ENCODE results near the gene TMC2. TPM values are rescaled to one million over a fixed set of nuclear protein-coding genes. Genes with fewer than 3 reads are reported as not detected.

The TMC2 gene
- total RNA-seq, 1 donor from 2014 or later, result not detected

- Histone ChIP-seq H3K27me3 (ENCODE audit: control insufficient read depth, insufficient read depth, low read length) (no peaks in the 10 kb centered on the region), H3K36me3 (ENCODE audit: control insufficient read depth, insufficient read depth, low read length) (no peaks in the 10 kb centered on the region), H3K4me3 (ENCODE audit: low read depth, low read length) (no peak overlapping the region)
- DNase-seq (ENCODE audit: low read depth), result peak; percentile 49
- TF ChIP-seq, protein P1, sequence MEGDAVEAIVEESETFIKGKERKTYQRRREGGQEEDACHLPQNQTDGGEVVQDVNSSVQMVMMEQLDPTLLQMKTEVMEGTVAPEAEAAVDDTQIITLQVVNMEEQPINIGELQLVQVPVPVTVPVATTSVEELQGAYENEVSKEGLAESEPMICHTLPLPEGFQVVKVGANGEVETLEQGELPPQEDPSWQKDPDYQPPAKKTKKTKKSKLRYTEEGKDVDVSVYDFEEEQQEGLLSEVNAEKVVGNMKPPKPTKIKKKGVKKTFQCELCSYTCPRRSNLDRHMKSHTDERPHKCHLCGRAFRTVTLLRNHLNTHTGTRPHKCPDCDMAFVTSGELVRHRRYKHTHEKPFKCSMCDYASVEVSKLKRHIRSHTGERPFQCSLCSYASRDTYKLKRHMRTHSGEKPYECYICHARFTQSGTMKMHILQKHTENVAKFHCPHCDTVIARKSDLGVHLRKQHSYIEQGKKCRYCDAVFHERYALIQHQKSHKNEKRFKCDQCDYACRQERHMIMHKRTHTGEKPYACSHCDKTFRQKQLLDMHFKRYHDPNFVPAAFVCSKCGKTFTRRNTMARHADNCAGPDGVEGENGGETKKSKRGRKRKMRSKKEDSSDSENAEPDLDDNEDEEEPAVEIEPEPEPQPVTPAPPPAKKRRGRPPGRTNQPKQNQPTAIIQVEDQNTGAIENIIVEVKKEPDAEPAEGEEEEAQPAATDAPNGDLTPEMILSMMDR (IDR thresholded peaks at IDR 0.05; ENCODE audit: insufficient read depth, low read length, poor library complexity, severe bottlenecking), result no peak
These were observed 90.6 kb downstream of the TMC2 start for GRCh38 chr20:2626853-2627541.

DNA sequence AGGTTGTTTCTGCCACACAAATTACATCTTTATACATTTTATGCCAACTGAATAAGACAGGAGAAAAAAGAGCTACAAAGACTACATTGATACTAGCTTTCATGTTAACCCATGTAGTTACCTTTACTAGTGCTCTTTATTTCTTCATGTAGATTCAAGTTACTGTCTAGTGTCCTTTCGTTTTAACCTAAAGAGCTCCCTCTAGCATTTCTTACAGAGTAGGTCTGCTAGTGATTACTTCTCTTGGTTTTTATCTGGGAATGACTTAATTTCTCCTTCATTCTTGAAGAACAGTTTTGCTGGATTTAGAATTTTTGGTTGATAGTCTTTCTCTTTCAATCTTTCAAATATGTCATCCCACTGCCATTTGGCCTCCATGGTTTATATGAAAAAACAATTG lies 94.9 kb downstream of the TMC2 start:
- no peaks in the 10 kb centered on the region for H3K36me3 ChIP-seq (ENCODE audit: control insufficient read depth, insufficient read depth, low read length)
- no peak for DNase-seq (ENCODE audit: low read depth)
- peaks cover 2% of the 10 kb centered on the region for H3K27me3 ChIP-seq (ENCODE audit: control insufficient read depth, insufficient read depth, low read length)
- no peak overlapping the region for H3K4me3 ChIP-seq (ENCODE audit: low read depth, low read length)
- TF ChIP-seq, protein P1 (IDR thresholded peaks at IDR 0.05; ENCODE audit: insufficient read depth, low read length, poor library complexity, severe bottlenecking), result no peak

DNA sequence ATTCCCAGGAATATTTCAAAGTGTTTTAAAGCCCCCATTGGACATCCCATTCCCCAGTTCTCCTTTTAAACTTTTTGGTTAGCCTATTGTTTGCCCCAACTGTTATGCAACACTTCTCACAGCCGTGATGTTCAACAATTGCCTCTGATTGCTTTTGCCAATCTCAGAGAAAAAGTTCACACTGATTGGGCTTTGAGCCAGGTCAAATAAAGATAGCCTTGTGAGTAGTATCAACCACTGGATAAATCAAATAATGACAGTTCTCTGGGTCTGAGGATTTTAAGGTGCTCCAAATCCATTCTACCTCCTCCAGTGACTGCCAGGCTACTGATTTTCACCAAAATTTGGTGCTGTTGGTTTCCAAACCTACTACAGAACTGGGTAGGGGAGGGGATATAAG lies 97.0 kb downstream of the TMC2 start:
- Histone ChIP-seq H3K36me3 (ENCODE audit: control insufficient read depth, insufficient read depth, low read length) (no peaks in the 10 kb centered on the region), H3K4me3 (ENCODE audit: low read depth, low read length) (no peak overlapping the region), H3K27me3 (ENCODE audit: control insufficient read depth, insufficient read depth, low read length) (peaks cover 2% of the 10 kb centered on the region)
- TF ChIP-seq, protein P1 (IDR thresholded peaks at IDR 0.05; ENCODE audit: insufficient read depth, low read length, poor library complexity, severe bottlenecking), result no peak
- no peak for DNase-seq (ENCODE audit: low read depth)

GRCh38 chr20:2637246-2637645 lies 100.9 kb downstream of the TMC2 start:
- no peak for DNase-seq (ENCODE audit: low read depth)
- peaks cover 2% of the 10 kb centered on the region for H3K27me3 ChIP-seq (ENCODE audit: control insufficient read depth, insufficient read depth, low read length)
- H3K36me3 ChIP-seq (ENCODE audit: control insufficient read depth, insufficient read depth, low read length), result no peaks in the 10 kb centered on the region
- no peak overlapping the region for H3K4me3 ChIP-seq (ENCODE audit: low read depth, low read length)
- TF ChIP-seq, protein P1 (IDR thresholded peaks at IDR 0.05; ENCODE audit: insufficient read depth, low read length, poor library complexity, severe bottlenecking), result no peak

DNA sequence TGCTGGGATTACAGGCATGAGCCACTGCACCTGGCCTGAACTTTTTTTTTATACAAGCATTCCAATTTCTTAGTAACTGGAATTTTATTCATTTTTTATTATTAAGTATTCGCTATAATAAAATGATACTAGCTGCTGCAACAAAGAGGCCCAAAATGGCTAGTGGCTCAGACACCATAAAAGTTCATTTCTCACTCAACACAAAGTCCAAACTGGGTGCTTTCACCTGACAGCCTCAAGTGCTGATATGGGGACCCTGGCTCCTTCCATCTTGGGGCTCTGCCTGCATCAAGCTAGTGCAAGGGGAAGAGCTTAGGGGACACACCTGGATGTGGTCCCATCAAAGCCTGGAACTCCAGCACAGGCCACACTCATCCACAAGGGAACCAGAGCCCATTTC lies 103.9 kb downstream of the TMC2 start:
- TF ChIP-seq, protein P1 (IDR thresholded peaks at IDR 0.05; ENCODE audit: insufficient read depth, low read length, poor library complexity, severe bottlenecking), result no peak
- no peak for DNase-seq (ENCODE audit: low read depth)
- Histone ChIP-seq H3K4me3 (ENCODE audit: low read depth, low read length) (no peak overlapping the region), H3K36me3 (ENCODE audit: control insufficient read depth, insufficient read depth, low read length) (no peaks in the 10 kb centered on the region), H3K27me3 (ENCODE audit: control insufficient read depth, insufficient read depth, low read length) (peaks cover 2% of the 10 kb centered on the region)

GRCh38 chr20:2640899-2641298 lies 104.5 kb downstream of the TMC2 start:
- DNase-seq (ENCODE audit: low read depth), result no peak
- TF ChIP-seq, protein P1 (IDR thresholded peaks at IDR 0.05; ENCODE audit: insufficient read depth, low read length, poor library complexity, severe bottlenecking), result no peak
- no peaks in the 10 kb centered on the region for H3K27me3 ChIP-seq (ENCODE audit: control insufficient read depth, insufficient read depth, low read length)
- H3K4me3 ChIP-seq (ENCODE audit: low read depth, low read length), result no peak overlapping the region
- no peaks in the 10 kb centered on the region for H3K36me3 ChIP-seq (ENCODE audit: control insufficient read depth, insufficient read depth, low read length)
